ENCODE results near the gene KCNQ2. TPM values are rescaled to one million over a fixed set of nuclear protein-coding genes. Genes with fewer than 3 reads are reported as not detected.

The KCNQ2 gene
- not detected in 2 replicates for total RNA-seq

DNA sequence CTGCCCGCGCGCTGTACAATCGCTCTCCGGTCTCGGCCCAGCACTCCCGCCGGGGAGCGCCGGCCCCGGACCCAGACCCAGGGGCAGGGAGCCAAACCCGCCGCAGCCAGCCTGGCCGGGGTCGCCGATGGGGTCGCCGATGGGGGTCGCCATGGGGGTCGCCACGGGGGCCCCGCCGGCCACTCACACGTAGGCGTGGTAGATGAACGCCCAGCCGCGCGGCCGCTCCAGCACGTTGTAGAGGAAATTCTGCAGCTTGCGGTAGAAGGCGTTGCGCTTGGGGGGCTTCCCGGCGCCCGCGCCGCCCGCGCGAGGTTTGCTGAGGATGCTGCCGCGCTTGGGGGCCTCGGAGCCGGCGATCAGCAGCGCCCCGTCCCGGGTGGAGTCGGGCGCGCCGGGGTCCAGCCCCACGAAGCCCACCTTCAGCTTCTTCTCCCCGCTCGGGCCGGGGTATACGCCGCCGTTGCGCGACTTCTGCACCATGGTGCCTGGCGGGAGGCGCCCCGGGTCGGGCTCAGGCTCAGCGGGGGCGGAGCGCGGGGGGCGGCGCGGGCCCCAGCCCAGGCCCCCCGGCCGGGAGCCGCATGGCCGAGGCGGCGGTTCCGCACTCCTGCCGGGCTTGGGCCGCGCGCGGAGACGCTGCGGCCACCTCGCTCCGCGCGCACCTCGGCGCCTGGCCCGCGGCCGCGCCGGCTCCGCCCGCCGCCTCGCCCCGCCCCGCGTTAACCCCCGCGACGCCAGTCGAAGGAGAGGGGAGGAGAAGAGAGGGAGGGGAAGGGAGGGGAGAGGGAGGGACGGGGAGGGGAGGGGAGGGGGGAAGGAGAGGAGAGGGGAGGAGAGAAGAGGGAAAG, at the start of gene KCNQ2:
TSS of gene KCNQ2 (minus strand) at position 675 of the 851 bp plus-strand sequence. CDS start at position 483, 192 bp downstream.

DNA sequence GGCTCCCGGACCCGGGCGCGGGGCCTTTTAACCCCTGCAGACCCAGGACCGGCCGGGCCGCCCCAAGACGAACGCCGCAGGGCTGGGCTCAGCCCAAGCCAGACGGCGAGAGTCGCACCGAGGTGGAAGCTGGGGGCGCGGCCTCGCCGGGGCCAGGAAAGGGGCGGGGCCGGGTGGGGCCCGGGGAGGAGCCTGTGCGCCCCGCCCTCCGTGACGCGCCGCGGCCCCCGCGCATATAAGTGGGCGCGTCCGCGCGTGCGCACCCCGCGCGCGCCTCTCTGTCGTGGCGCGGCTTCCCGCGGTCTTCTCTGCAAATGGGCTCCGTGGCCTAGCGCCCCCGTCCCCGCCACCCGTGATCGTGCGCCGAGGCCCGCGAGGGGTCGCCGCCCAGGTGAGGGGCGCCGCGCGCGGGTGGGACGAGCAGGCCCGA, 48.1 kb upstream of the KCNQ2 start, which contains the start of gene PPDPF:
TSS of gene PPDPF (plus strand) at position 262 of the 430 bp plus-strand sequence. CDS start 544 bp downstream, outside the sequence.

DNA sequence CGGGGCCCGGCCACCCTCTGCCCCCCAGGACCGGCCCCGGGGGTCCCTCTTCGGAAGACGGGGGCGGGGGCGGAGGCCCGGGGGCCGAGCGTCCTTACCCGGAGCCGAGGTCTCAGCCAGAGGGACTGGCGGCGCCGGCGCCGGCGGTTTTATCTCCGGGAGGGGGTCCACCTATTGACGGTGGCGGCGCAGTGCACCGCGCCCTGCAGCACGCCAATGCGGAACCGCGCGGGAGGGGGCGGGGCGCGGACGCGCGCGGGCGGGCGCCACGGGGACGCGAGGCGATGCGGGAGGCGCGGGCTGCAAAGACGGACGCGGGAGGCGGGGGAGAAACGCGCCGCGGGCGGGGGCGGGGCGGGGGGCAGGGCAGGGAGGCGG, 26.5 kb upstream of the KCNQ2 start, which contains the start of gene EEF1A2:
TSS of gene EEF1A2 (minus strand) at position 124 of the 378 bp plus-strand sequence. CDS start 1,320 bp downstream, outside the sequence.

DNA sequence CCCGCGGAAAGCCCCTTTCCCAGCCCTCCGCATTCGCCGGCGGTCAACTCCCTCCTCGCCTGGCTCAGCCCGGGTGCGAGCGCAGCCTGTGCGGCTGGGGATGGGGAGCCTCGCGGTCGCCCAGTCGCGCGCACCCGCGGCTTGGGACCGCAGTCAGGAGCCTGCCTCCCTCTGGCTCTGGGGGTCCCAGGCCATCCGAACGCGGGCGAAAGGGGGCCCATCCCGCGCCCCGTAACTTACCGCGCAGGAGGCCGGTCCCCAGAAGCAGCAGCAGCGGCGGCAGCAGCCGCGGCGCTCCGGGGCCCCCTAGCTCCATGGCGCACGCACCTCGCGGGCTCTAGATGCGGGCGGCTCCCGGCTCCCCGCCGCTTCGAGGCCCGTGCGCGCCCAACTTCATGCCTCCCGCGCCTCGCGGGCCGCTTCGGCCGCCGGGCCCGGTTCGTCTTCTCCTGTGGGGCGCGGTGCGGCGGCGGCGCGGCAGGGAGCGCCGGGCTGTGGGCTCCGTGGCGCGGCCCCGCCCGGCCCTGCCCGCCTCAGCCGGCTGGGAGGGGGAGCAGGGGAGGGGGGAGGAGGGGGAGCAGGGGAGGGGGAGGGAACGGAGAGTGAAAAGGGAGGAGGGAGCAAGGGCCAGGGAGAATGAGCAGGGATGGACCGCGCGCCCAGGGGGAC, 111.5 kb downstream of the KCNQ2 start, which contains the start of gene CHRNA4:
TSS of gene CHRNA4 (minus strand) at position 500 of the 669 bp plus-strand sequence. CDS start at position 316, 184 bp downstream.

Other genes with a start within 250 kb of the KCNQ2 start
- gene BIRC7, start 236.8 kb downstream of the KCNQ2 start, total RNA-seq = not detected in 2 replicates
- not detected in 2 replicates for gene NKAIN4, start 218.2 kb downstream of the KCNQ2 start, total RNA-seq
- gene ARFGAP1, start 199.8 kb downstream of the KCNQ2 start, total RNA-seq = 44.8 and 55.0 TPM in 2 replicates
- not detected in 2 replicates for gene COL20A1, start 179.5 kb downstream of the KCNQ2 start, total RNA-seq
- not detected in 2 replicates for gene CHRNA4, start 111.3 kb downstream of the KCNQ2 start, total RNA-seq
- 0.20 and 0.40 TPM in 2 replicates for gene EEF1A2, start 26.4 kb upstream of the KCNQ2 start, total RNA-seq
- gene PPDPF, start 48.1 kb upstream of the KCNQ2 start, total RNA-seq = 81.9 and 90.7 TPM in 2 replicates
- 0.05 TPM in 1 of 2 replicates, not detected in the other for gene PTK6, start 64.7 kb upstream of the KCNQ2 start, total RNA-seq
- gene SRMS, start 75.1 kb upstream of the KCNQ2 start, total RNA-seq = not detected in 2 replicates
- 0.69 and 0.80 TPM in 2 replicates for gene FNDC11, start 81.5 kb upstream of the KCNQ2 start, total RNA-seq
- gene HELZ2, start 101.6 kb upstream of the KCNQ2 start, total RNA-seq = 115 and 116 TPM in 2 replicates
- 11.5 and 12.0 TPM in 2 replicates for gene GMEB2, start 154.4 kb upstream of the KCNQ2 start, total RNA-seq
- gene STMN3, start 180.8 kb upstream of the KCNQ2 start, total RNA-seq = 1.7 and 3.1 TPM in 2 replicates
- 16.6 and 23.3 TPM in 2 replicates for gene RTEL1, start 185.7 kb upstream of the KCNQ2 start, total RNA-seq
- 298 and 328 TPM in 2 replicates for gene TNFRSF6B, start 224.0 kb upstream of the KCNQ2 start, total RNA-seq
- 47.4 and 50.4 TPM in 2 replicates for gene ARFRP1, start 235.3 kb upstream of the KCNQ2 start, total RNA-seq
- 32.4 and 35.8 TPM in 2 replicates for gene ZGPAT, start 235.4 kb upstream of the KCNQ2 start, total RNA-seq

All from mammary microvascular endothelial cell (primary cell).